Astrocyte (in vitro differentiated cells and primary cell): ENCODE data around the gene MYCBPAP. TPM values are rescaled to one million over a fixed set of nuclear protein-coding genes. Genes with fewer than 3 reads are reported as not detected.

Experiments used
- DNase-seq: peaks from one replicate; pipeline ENCODE4 v3.0.0-alpha.2; 2010; ENCODE audit warnings: low read depth
- FAIRE-seq: peaks from 2 replicates; lab custom pipeline; 2011; peaks lifted over from hg19 to GRCh38; lab: Jason Lieb, UNC
- H2AFZ ChIP-seq: 2 replicates; pipeline ENCODE4 v1.6.0; 2012; ENCODE audit warnings: low read depth, low read length, inconsistent platforms
- H3K27ac ChIP-seq: 2 replicates; pipeline ENCODE4 v1.5.1; 2011; ENCODE audit warnings: low read depth, low read length, inconsistent platforms
- H3K27me3 ChIP-seq: 2 replicates; pipeline ENCODE4 v1.6.0; 2011; ENCODE audit warnings: low read length, inconsistent platforms; ENCODE audit not compliant: insufficient read depth
- H3K36me3 ChIP-seq: 2 replicates; pipeline ENCODE4 v1.5.1; 2011; ENCODE audit warnings: low read length, inconsistent platforms; ENCODE audit not compliant: insufficient read depth
- H3K4me1 ChIP-seq: 2 replicates; pipeline ENCODE4 v1.5.1; 2011; ENCODE audit warnings: low read length, inconsistent platforms; ENCODE audit not compliant: insufficient read depth
- H3K4me2 ChIP-seq: 2 replicates; pipeline ENCODE4 v1.6.0; 2012; ENCODE audit warnings: low read length, inconsistent platforms
- H3K4me3 ChIP-seq: 2 replicates; pipeline ENCODE4 v1.5.1; 2011; ENCODE audit warnings: low read depth, mild to moderate bottlenecking, low read length, inconsistent platforms; ENCODE audit not compliant: insufficient read depth
- H3K79me2 ChIP-seq: 2 replicates; pipeline ENCODE4 v1.6.0; 2012; ENCODE audit warnings: mild to moderate bottlenecking, low read length, inconsistent platforms; ENCODE audit not compliant: insufficient read depth
- H3K9ac ChIP-seq: 2 replicates; pipeline ENCODE4 v1.6.0; 2012; ENCODE audit warnings: mild to moderate bottlenecking, low read length, inconsistent platforms
- H3K9me3 ChIP-seq: 2 replicates; pipeline ENCODE4 v1.5.1; 2012; ENCODE audit warnings: low read depth, mild to moderate bottlenecking, low read length, inconsistent platforms; ENCODE audit not compliant: insufficient read depth
- H4K20me1 ChIP-seq: 2 replicates; pipeline ENCODE4 v1.6.0; 2012; ENCODE audit warnings: low read length, inconsistent platforms; ENCODE audit not compliant: insufficient read depth
- H3K27ac Mint-ChIP-seq: one replicate; pipeline ENCODE4 v1.8.0; 2021; ENCODE audit warnings: mild to moderate bottlenecking, mixed read lengths; ENCODE audit not compliant: unreplicated experiment
- H3K27me3 Mint-ChIP-seq: one replicate; pipeline ENCODE4 v1.8.0; 2021; ENCODE audit warnings: low read depth, mixed read lengths; ENCODE audit not compliant: unreplicated experiment
- H3K36me3 Mint-ChIP-seq: one replicate; pipeline ENCODE4 v1.8.0; 2021; ENCODE audit warnings: low read depth, mixed read lengths; ENCODE audit not compliant: unreplicated experiment
- H3K4me1 Mint-ChIP-seq: one replicate; pipeline ENCODE4 v1.8.0; 2021; ENCODE audit warnings: low read depth, mixed read lengths; ENCODE audit not compliant: unreplicated experiment
- H3K4me3 Mint-ChIP-seq: one replicate; pipeline ENCODE4 v1.8.0; 2021; ENCODE audit warnings: mild to moderate bottlenecking, moderate library complexity, mixed read lengths; ENCODE audit not compliant: unreplicated experiment
- H3K9me3 Mint-ChIP-seq: one replicate; pipeline ENCODE4 v1.8.0; 2021; ENCODE audit warnings: mild to moderate bottlenecking, mixed read lengths; ENCODE audit not compliant: unreplicated experiment
- EZH2 ChIP-seq: IDR thresholded peaks from 2 replicates; pipeline ENCODE4 v1.6.1; 2012; ENCODE audit warnings: mild to moderate bottlenecking, low read length, inconsistent platforms; ENCODE audit not compliant: insufficient read depth
- total RNA-seq: library from RNA; stranded (reverse); gene quantifications from 2 replicates; pipeline ENCODE4 v1.2.1, GENCODE V29; 2021
- TF ChIP-seq, protein P1 (sequence below): IDR thresholded peaks from 2 replicates; pipeline ENCODE4 v1.5.1; 2011; ENCODE audit warnings: low read depth, mild to moderate bottlenecking, inconsistent platforms, low read length, moderate library complexity; ENCODE audit not compliant: insufficient read depth

Gene MYCBPAP
- total RNA-seq, 1 donor from 2014 or later = 1.4 TPM

- H3K27me3 Mint-ChIP-seq = peaks cover 36% of the 10 kb centered on the region
- TF ChIP-seq EZH2 = no peak
- TF ChIP-seq, protein P1, sequence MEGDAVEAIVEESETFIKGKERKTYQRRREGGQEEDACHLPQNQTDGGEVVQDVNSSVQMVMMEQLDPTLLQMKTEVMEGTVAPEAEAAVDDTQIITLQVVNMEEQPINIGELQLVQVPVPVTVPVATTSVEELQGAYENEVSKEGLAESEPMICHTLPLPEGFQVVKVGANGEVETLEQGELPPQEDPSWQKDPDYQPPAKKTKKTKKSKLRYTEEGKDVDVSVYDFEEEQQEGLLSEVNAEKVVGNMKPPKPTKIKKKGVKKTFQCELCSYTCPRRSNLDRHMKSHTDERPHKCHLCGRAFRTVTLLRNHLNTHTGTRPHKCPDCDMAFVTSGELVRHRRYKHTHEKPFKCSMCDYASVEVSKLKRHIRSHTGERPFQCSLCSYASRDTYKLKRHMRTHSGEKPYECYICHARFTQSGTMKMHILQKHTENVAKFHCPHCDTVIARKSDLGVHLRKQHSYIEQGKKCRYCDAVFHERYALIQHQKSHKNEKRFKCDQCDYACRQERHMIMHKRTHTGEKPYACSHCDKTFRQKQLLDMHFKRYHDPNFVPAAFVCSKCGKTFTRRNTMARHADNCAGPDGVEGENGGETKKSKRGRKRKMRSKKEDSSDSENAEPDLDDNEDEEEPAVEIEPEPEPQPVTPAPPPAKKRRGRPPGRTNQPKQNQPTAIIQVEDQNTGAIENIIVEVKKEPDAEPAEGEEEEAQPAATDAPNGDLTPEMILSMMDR = no peak
- peaks cover 3% of the 10 kb centered on the region for H3K9me3 Mint-ChIP-seq
- no peaks in the 10 kb centered on the region for H3K27me3 ChIP-seq
- H2AFZ ChIP-seq = no peak overlapping the region
- H3K36me3 Mint-ChIP-seq = peaks cover 9% of the 10 kb centered on the region
- H3K27ac Mint-ChIP-seq = no peak overlapping the region
- H3K4me1 Mint-ChIP-seq = peaks cover 7% of the 10 kb centered on the region
- H3K4me3 Mint-ChIP-seq = no peak overlapping the region
- no peaks in the 10 kb centered on the region for H3K79me2 ChIP-seq
- no peak overlapping the region for H3K27ac ChIP-seq
- no peak for DNase-seq
- no peak overlapping the region for H3K4me2 ChIP-seq
- H4K20me1 ChIP-seq = no peaks in the 10 kb centered on the region
- no peaks in the 10 kb centered on the region for H3K36me3 ChIP-seq
- H3K9ac ChIP-seq = no peak overlapping the region
- peaks cover 16% of the 10 kb centered on the region for H3K4me1 ChIP-seq
- H3K9me3 ChIP-seq = no peaks in the 10 kb centered on the region
- no peak for FAIRE-seq
- no peak overlapping the region for H3K4me3 ChIP-seq
Observed at GRCh38 chr17:50539762-50540559, 31.7 kb downstream of the MYCBPAP start.

DNA sequence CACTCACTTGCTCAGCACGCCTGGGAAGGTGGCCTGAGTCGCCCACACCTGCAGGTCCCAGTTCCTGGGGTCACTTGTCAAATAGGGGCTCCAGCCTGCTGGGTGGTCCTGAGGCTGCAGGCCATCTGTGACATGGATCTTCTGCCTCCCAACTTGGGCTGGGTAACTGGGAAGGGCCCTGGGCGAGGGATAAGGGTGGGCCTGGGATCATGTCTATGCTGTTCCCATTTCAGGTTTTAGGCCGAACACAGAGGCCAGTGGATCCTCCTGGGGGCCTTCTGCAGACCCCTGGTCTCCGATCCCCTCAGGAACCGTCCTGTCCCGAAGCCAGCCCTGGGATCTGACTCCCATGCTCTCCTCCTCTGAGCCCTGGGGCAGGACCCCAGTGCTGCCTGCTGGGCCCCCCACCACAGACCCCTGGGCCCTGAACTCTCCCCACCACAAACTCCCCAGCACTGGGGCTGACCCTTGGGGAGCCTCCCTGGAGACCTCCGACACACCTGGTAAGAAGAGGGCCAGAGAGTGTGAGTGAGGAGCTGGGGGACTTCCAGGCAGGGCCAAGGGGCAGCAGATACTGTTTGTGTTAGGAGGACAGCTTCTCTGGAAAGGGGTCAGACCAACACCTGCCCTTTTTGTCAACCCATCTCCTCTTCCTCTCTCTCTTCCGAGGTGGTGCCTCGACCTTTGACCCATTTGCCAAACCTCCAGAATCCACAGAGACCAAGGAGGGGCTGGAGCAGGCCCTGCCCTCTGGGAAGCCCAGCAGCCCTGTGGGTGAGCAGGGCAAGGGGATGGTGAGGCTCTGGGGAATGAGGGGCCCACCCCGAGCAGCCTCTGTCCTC lies 32.5 kb downstream of the MYCBPAP start:
- no peak overlapping the region for H3K27ac ChIP-seq
- H3K9me3 ChIP-seq = no peaks in the 10 kb centered on the region
- Mint-ChIP-seq H3K27ac (no peak overlapping the region), H3K4me3 (peak overlapping the region; percentile 62), H3K36me3 (peaks cover 5% of the 10 kb centered on the region), H3K4me1 (peaks cover 7% of the 10 kb centered on the region), H3K9me3 (peaks cover 3% of the 10 kb centered on the region), H3K27me3 (peaks cover 36% of the 10 kb centered on the region)
- H3K4me3 ChIP-seq = no peak overlapping the region
- FAIRE-seq (no peak), DNase-seq (no peak)
- peak overlapping the region; percentile 96 for H3K4me2 ChIP-seq
- H3K36me3 ChIP-seq = no peaks in the 10 kb centered on the region
- no peaks in the 10 kb centered on the region for H4K20me1 ChIP-seq
- H3K27me3 ChIP-seq = no peaks in the 10 kb centered on the region
- H3K79me2 ChIP-seq = no peaks in the 10 kb centered on the region
- H2AFZ ChIP-seq = no peak overlapping the region
- H3K9ac ChIP-seq = no peak overlapping the region
- TF ChIP-seq EZH2 = no peak
- TF ChIP-seq, protein P1 = no peak
- H3K4me1 ChIP-seq = peaks cover 16% of the 10 kb centered on the region
